GM19240 (cell line): ENCODE data around the gene KCNK13.
"Not testable (repeated sequence)": the region's sequence is repeated elsewhere in the genome, so short reads cannot be mapped to it uniquely, and the experiment has no call there.

Source experiments
- DNase-seq: peaks from one replicate; pipeline ENCODE4 v3.0.0; 2011; ENCODE audit warnings: low spot score; ENCODE audit not compliant: insufficient read length

The KCNK13 gene

DNA sequence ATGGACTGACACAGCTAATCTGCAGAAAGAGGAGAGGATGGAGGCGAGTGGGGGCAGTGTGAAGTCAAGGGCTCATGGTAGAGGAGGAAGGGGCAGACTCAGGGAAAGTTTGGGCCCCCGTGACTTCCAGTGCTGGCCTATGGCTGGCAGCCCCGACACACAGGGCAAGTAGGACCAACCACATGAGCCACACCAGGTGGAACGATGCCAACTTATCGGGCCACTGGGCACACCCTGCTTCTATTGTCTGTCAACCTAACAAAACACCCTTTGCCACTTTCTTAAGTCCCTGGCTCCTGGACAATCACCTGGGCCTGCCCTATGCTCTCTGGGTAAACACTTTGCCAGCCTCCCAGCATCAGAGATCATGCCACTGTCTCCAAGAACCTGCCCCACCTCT, 129.4 kb downstream of the KCNK13 start:
- no peak for DNase-seq

DNA sequence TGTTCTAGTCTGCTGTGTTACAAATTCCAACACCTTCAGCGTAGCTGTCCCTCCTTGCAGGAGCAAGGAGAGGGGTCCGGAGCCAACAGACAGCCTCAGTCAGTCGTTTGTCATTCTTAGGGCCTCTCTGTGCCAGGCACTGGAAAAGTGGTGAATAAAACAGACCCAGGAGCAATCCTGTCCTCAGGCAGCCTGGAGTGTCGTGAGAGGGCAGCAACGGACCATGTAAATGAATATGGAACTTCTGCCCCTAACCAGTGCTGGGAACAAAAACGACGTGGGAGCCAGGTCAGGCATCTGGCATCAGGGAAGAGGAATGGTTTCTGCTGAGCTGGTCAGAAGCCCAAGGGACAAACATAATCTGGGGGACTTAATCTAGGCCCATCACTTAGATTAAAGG, 129.8 kb downstream of the KCNK13 start:
- DNase-seq, result no peak

DNA sequence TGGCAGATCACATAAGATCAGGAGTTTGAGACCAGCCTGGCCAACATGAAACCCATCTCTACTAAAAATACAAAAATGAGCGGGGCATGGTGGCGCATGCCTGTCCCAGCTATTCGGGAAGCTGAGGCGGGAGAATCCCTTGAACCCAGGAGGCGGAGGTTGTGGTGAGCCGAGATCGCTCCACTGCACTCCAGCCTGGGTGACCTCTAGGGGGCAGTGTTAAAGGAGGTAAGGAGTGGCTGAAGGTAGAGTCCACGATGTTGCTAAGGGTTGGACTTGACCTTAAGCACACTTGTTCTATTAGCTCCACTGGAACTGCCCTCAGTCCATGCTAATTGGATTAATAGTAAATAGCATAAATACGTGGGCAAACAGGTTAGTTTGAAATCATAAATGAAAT, 132.1 kb downstream of the KCNK13 start:
- DNase-seq, result no peak

DNA sequence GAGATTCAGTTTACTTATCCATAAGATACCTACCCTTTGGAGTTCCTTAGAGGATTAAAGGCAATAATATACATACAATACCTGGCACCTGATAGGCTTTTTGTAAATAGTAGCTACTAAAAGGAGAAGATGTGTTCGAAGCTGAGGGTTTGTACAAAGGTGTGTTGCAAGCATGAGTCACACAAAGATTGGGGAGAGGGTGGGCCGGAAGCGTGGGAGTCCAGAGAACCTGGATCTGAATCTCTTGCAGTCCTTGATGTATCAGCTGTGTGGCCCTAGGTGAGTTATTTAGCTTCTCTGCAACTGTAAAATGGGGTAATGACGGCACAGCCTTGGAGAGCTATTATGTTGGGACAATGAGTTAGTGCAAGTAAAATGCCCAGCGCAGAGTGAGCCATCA, 132.9 kb downstream of the KCNK13 start:
- DNase-seq, result no peak

DNA sequence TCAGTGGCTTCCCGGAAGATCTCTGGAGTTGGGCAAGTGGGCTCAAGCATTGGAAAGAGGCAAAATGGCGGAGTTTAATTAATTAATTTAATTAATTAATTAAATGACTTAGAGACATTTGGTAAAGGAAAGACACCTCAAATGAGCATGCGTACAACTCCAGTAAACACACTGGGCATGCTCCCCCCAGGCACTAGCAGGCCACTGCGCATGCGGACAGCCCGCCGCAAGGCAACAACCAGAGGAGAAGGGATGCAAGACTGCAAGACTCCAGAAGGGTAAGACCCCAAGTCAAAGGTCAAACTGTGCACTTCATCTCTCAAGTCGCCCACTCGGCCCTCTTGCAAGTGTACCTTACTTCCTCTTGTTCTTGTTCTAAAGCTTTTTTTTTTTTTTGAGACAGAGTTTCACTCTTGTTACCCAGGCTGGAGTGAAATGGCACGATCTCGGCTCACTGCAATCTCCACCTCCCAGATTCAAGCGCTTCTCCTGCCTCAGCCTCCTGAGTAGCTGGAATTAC, 136.8 kb downstream of the KCNK13 start:
- DNase-seq, result no peak

DNA sequence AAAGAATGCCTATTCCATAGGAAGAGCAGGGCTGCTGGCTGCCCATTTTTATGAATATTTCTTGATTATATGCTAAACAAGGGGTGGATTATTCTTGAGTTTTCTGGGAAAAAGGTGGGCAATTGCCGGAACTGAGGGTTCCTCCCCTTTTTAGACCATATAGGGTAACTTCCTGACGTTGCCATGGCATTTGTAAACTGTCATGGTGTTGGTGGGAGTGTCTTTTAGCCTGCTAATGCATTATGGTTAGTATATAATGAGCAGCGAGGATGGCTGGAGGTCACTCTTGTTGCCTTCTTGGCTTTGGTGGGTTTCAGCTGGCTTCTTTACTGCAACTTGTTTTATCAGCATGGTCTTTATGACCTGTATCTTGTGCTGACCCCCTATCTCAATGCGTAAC, 138.8 kb downstream of the KCNK13 start:
- not testable (repeated sequence) for DNase-seq

DNA sequence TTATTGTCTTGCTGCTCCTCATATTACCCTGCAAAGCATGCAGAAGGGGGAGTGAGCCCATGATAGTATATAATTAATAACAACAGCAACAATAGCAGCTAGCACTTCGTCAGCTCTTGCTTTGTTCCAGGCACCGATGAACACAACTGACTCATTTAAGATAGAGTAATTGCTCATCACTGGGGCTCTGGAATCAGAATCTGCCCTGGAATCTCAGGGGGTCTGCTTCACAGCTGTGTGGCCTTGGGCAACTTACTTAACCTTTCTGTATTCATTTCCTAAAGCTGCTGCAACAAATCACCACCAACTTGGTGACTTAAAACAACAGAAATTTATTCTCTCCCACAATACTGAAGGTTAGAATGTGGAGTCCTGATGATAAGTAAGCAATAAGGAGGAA, 139.6 kb downstream of the KCNK13 start:
- no peak for DNase-seq

DNA sequence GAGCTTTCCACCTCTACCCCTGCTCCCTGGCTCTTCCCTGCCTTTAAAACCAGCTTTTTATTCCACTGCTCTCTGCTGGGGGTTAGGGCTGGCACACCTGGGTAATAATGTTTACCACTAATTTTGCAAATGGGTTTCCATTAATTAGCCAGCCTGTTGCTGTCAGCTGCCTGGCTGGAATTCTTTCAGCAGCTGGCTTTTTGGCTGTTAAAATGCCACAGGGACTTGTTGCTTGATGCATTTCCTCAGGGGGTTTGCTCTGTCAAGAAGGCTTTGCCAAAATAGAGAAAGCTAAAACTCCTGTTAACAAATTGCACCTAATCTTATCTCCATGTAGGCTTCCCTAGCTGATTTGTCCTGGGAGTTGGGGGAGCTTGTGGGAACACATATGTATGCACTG, 142.7 kb downstream of the KCNK13 start:
- DNase-seq, result no peak

DNA sequence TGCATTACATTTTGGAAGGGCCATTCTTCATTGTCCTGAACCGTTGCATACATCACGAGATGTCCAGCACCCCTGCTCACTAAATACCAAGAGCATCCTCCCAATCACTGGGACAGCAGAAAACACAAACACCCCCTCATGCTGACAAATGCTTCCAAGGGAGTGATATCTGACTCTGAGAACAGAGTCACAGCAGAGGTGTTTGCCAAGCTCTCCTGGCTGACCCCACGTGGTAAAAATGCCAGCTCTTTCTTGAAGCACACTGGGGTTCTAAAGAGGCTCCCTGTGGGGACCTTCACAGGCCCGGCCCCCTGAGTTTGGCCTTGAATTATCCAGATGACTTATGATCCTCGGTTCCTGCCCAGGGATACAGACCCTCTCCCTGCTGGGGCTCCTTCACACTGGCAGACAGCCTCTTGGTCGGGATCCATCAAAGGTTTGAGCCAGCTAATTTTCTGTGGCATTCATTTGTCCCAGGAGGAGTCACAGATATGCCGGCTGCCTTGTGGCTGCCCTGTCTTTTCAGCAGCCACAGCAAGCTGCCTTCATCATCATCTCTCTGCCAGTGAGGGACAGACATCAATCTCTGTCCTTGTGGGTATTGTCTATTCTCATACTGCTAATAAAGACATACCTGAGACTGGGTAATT, 151.4 kb downstream of the KCNK13 start:
- DNase-seq, result no peak

DNA sequence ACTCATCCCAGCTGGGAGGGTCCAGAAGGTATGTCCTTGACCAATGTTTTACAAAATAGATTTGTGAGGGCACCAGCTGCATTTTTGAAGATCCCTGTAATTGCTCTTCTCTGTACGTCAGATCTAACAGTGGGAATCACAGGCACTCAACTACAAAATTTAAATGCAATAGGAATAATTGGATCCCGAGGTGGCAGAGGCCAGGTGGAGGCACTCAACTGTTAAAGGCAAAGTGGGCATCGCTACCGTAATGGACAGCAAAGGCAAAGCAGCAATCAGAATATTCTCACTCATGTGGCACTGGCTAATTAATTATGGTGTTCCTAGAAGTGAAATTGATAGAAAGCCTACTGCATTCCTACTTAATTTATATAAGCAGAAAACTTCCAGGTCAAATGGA, 166.7 kb downstream of the KCNK13 start:
- DNase-seq, result no peak

DNA sequence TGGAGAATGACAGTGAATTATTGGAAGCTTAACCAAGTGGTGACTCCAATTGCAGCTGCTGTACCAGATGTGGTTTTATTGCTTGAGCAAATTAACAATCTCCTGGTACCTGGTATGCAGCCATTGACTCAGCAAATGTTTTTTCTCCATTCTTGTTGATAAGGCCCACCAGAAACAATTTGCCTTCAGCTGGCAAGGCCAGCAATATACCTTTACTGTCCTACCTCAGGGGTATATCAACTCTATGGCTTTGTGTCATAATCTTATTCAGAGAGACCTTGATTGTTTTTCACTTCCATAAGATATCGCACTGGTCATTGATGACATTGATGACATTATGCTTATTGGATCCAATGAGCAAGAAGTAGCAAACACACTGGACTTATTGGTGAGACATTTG, 168.1 kb downstream of the KCNK13 start:
- DNase-seq, result not testable (repeated sequence)
